ENCODE results near the gene COX11.

DNA sequence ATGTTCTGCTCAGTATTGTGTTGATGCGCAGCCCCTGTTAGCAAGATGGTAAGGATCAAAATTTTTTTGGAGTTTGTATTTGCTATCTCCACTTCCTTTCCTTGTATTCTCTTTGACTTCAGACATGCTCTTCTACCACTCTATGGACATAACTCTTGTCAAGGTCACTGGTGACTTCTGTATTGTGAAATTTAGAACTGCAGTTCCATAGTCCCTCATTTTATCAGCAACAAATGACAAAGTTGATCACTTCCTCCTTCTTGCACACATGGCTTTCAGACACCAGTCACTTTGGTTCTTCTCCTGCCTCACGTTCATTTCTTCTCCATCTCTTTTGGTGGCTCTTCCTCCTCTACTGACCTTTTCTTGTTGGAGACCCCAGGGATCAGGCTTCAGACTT lies 21.1 kb downstream of the COX11 start:
- no peak for TF ChIP-seq EZH2 (IDR thresholded peaks at IDR 0.05; ENCODE audit: low read length, missing control alignments)
- TF ChIP-seq, protein P1, sequence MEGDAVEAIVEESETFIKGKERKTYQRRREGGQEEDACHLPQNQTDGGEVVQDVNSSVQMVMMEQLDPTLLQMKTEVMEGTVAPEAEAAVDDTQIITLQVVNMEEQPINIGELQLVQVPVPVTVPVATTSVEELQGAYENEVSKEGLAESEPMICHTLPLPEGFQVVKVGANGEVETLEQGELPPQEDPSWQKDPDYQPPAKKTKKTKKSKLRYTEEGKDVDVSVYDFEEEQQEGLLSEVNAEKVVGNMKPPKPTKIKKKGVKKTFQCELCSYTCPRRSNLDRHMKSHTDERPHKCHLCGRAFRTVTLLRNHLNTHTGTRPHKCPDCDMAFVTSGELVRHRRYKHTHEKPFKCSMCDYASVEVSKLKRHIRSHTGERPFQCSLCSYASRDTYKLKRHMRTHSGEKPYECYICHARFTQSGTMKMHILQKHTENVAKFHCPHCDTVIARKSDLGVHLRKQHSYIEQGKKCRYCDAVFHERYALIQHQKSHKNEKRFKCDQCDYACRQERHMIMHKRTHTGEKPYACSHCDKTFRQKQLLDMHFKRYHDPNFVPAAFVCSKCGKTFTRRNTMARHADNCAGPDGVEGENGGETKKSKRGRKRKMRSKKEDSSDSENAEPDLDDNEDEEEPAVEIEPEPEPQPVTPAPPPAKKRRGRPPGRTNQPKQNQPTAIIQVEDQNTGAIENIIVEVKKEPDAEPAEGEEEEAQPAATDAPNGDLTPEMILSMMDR (conservative IDR thresholded peaks at IDR 0.05 in 1 of 2, IDR thresholded peaks at IDR 0.05 in 1 of 2; ENCODE audit: low read depth in 1 of 2, low read length in 2 of 2) = no peak

Data from fibroblast of lung (primary cell).